Measurements from ENCODE around the gene AOC2.

DNA sequence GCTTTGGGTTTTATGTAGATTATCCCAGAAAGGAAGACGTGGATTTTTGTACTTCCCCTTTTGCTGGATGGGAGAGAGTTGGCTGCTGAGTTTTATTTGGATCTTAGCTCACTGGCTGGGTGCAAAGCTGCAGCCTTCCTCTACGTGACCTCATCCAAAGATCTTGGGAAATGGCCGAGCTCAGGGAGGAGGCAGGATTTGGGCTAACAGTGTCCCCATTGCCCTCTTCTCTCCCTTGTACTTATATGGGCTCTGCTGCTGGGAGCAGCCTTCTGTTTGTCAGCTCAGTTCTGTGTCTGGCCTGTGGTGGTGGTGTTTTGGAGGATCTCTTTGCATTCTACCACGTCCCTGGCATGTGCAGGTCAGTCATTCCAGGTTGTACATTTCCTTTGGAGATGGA, 8.6 kb downstream of the AOC2 start:
- TF ChIP-seq EZH2 (IDR thresholded peaks at IDR 0.05) (no peak), POLR2AphosphoS5 (IDR thresholded peaks at IDR 0.05; ENCODE audit: borderline replicate concordance, low read depth, low read length) (no peak)

All from SK-N-MC (cell line).